BE2C (cell line): Measurements from ENCODE around the gene DUOX1.

Experiments used
- DNase-seq: peaks from one replicate; pipeline ENCODE4 v3.0.0-alpha.2; 2020
- H3K27me3 ChIP-seq: fragments of 250-450 bp; sonication (Bioruptor Pico); 2 replicates; pipeline ENCODE4 v1.5.1; 2020; ENCODE audit warnings: mild to moderate bottlenecking
- H3K36me3 ChIP-seq: fragments of 250-450 bp; sonication (Bioruptor Pico); 2 replicates; pipeline ENCODE4 v1.5.1; 2020; ENCODE audit warnings: mild to moderate bottlenecking
- H3K4me1 ChIP-seq: fragments of 250-450 bp; sonication (Bioruptor Pico); 2 replicates; pipeline ENCODE4 v1.5.1; 2020
- H3K4me3 ChIP-seq: 2 replicates; pipeline ENCODE4 v1.5.1; 2011; ENCODE audit warnings: low read depth, low read length
- H3K9me3 ChIP-seq: fragments of 250-450 bp; sonication (Bioruptor Pico); 2 replicates; pipeline ENCODE4 v1.5.1; 2020
- TF ChIP-seq, protein P1 (sequence below): IDR thresholded peaks from 2 replicates; pipeline ENCODE4 v1.5.1; 2012; ENCODE audit warnings: mild to moderate bottlenecking, low read depth, low read length

Gene DUOX1

GRCh38 chr15:45182996-45183395 lies 53.2 kb downstream of the DUOX1 start:
- H3K4me1 ChIP-seq: peaks cover 28% of the 10 kb centered on the region
- peaks cover 66% of the 10 kb centered on the region for H3K36me3 ChIP-seq
- H3K9me3 ChIP-seq: no peaks in the 10 kb centered on the region
- H3K4me3 ChIP-seq: no peak overlapping the region
- TF ChIP-seq, protein P1, sequence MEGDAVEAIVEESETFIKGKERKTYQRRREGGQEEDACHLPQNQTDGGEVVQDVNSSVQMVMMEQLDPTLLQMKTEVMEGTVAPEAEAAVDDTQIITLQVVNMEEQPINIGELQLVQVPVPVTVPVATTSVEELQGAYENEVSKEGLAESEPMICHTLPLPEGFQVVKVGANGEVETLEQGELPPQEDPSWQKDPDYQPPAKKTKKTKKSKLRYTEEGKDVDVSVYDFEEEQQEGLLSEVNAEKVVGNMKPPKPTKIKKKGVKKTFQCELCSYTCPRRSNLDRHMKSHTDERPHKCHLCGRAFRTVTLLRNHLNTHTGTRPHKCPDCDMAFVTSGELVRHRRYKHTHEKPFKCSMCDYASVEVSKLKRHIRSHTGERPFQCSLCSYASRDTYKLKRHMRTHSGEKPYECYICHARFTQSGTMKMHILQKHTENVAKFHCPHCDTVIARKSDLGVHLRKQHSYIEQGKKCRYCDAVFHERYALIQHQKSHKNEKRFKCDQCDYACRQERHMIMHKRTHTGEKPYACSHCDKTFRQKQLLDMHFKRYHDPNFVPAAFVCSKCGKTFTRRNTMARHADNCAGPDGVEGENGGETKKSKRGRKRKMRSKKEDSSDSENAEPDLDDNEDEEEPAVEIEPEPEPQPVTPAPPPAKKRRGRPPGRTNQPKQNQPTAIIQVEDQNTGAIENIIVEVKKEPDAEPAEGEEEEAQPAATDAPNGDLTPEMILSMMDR: no peak
- no peaks in the 10 kb centered on the region for H3K27me3 ChIP-seq
- no peak for DNase-seq

DNA sequence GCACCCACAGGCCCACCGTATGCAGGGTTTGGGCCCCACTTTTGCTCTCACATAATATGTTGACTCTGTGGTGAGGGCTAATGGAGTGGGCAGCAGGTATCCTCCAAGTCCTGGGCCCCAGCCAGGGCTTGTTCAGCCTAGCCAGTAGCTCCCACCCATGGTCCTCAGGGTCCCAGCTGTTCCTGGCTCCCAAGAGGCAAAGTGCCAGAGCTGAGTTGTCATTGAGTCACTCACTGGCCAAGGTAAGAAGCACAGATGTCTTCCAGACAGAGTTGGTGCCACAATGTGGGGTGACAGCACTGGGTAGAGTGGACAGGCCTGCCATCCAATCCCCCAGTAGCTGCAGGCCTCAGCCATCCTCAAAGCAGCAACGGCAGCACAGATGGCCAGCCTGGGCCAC lies 53.7 kb downstream of the DUOX1 start:
- Histone ChIP-seq H3K9me3 (no peaks in the 10 kb centered on the region), H3K4me1 (peaks cover 33% of the 10 kb centered on the region), H3K27me3 (no peaks in the 10 kb centered on the region), H3K36me3 (peaks cover 63% of the 10 kb centered on the region), H3K4me3 (peak overlapping the region; percentile 99)
- TF ChIP-seq, protein P1: no peak
- DNase-seq: no peak

- peak; percentile 51 for DNase-seq
- Histone ChIP-seq H3K4me3 (peak overlapping the region; percentile 99), H3K36me3 (peaks cover 52% of the 10 kb centered on the region), H3K4me1 (peaks cover 36% of the 10 kb centered on the region), H3K27me3 (no peaks in the 10 kb centered on the region), H3K9me3 (no peaks in the 10 kb centered on the region)
- TF ChIP-seq, protein P1: no peak
Measured at GRCh38 chr15:45184562-45185041, 54.8 kb downstream of the DUOX1 start.

GRCh38 chr15:45185069-45185779 lies 55.4 kb downstream of the DUOX1 start:
- H3K4me3 ChIP-seq: peak overlapping the region; percentile 99
- peaks cover 46% of the 10 kb centered on the region for H3K36me3 ChIP-seq
- no peaks in the 10 kb centered on the region for H3K9me3 ChIP-seq
- TF ChIP-seq, protein P1: no peak
- H3K4me1 ChIP-seq: peaks cover 36% of the 10 kb centered on the region
- no peak for DNase-seq
- no peaks in the 10 kb centered on the region for H3K27me3 ChIP-seq

DNA sequence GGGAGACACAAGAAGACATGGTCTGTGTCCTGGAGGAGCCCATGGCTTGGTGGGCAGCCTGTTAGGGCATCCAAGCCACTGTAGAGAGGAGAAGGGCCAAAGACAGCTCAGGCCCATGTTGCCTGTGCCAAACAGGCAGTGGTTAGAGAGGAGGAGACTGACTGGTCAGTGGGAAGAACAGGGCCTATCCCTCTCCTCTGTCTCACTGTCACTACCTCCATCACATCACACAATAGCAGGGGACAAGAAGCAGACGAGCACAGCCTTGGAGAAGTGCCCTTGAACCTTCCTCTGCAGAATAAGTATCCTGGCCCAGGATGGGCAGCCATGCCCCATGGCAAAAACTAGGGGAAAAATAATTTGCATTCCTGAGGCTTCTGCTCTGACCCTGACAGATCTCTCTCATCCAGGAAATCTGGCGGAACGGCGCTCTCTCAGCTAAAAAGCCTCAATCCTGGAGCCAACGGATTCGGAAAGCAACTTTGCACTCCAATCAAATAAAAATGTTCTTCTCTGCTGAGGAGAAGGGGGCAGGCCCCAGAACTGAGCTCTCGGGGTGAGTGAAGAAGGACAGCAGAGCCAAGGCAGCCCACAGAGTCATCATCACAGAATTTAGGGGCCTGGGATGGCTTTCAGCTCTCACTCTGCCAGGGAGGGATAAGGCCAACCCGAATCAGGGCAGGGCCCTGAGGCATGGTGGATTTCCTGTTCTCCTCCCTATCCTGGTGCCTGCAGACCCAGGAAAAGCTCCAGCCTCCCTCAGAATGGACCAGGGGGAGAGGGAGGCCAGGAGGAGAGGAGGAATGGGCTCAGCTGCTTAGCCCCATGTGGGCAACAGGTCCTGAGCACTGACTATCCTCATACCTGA lies 56.3 kb downstream of the DUOX1 start:
- Histone ChIP-seq H3K4me3 (peak overlapping the region; percentile 99), H3K9me3 (no peaks in the 10 kb centered on the region), H3K36me3 (peaks cover 37% of the 10 kb centered on the region), H3K4me1 (peaks cover 35% of the 10 kb centered on the region), H3K27me3 (no peaks in the 10 kb centered on the region)
- TF ChIP-seq, protein P1: no peak
- DNase-seq: no peak
